GM10248 (cell line): ENCODE measurements around the gene PDHB.

ENCODE experiments used
- CTCF ChIA-PET: fragments of 300-600 bp; sonication (Branson Sonifier 250); formaldehyde crosslinking; extraction: SDS; loops from one replicate; lab custom pipeline; 2021; ENCODE audit warnings: antibody characterized with exemption; lab: Yijun Ruan, JAX
- POLR2A ChIA-PET: fragments of 350-650 bp; sonication (Branson Sonifier 250); formaldehyde crosslinking; extraction: SDS; loops from one replicate; lab custom pipeline; 2020; ENCODE audit warnings: antibody characterized with exemption; lab: Yijun Ruan, JAX
- DNase-seq: peaks from one replicate; pipeline ENCODE4 v3.0.0; 2012; ENCODE audit errors: extremely low spot score
- CTCF ChIP-seq: IDR thresholded peaks from 2 replicates; pipeline ENCODE4 v1.5.1; 2012; ENCODE audit warnings: mild to moderate bottlenecking, low read depth; ENCODE audit errors: extremely low read depth, missing control alignments, control extremely low read depth

Gene PDHB

DNA sequence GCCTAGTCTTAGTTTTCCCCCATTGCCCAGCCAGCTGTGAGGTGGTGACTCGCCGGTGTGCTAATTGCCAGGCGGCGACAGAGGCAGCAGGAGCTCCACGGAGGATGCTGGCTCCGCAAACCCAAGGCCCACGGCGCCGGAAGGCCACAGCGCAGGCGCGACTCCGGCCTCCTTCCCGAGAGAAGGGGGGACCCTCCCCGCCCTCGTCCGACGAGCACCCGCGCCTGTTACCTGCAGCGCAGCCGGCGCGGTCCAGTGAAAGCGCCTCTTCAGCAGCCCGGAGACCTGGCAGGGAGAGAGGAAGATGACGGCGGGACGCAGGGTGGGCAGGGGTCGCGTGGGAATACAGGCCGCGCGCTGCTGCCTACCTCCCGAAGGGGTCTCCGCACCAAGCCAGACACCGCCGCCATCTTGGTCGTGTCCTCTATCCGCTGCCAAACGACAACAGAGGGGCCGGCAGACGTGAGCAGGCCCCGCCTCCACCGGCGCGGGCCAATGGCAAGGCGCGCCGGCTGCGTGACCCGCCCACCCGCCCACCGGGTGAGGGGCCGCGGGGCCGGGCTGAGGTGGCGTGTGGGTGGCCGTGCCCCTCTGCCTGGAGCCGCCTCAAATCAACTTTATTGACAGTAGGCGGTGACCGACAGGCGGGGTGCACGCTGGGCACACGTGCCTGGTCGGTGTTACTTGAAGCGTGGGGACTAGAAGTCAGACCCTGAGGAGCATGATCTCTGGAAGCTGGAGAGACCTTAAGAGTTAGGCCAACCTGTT lies at the start of gene PDHB:
Gene PDHB (minus strand): TSS at position 433 of the 768 bp plus-strand sequence. CDS start 23 bp downstream, at position 410.
- ChIA-PET POLR2A (interaction anchor here (0.6 kb wide), 1 partner anchor 71 kb away, joined by 4 read pairs; no protein-coding TSS in a partner anchor), CTCF (interaction anchor here (1.2 to 1.8 kb wide), 5 partner anchors 12 to 112 kb away, joined by 3 to 7 read pairs (median 5); partner anchors contain the start of gene KCTD6)
- DNase-seq, result peak; percentile 98
- no peak for TF ChIP-seq CTCF

GRCh38 chr3:58482917-58483636 lies 49.4 kb upstream of the PDHB start:
- DNase-seq, result no peak
- ChIA-PET CTCF (interaction anchor here (0.8 to 3.0 kb wide), 3 partner anchors 9 to 176 kb away, joined by 3 to 8 read pairs (median 3); no protein-coding TSS in a partner anchor), POLR2A (no interaction called here)
- TF ChIP-seq CTCF, result no peak

DNA sequence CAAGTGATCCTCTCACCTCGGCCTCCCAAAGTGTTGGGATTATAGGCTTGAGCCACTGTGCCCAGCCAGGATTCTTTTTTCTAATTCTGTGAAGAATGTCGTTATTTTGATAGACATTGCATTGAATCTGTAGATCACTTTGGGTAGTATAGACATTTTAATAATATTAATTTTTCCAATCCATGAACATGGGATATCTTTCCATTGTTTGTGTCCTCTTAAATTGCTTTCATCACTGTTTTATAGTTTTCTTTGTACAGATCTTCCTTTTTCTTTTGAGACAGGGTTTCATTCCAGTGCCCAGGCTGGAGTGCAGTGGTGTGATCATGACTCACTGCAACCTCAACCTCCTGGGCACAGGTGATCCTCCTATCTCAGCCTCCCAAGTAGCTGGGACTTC lies 46.7 kb upstream of the PDHB start:
- ChIA-PET POLR2A (no interaction called here), CTCF (interaction anchor here (0.8 to 1.3 kb wide), 4 partner anchors 12 to 173 kb away, joined by 3 read pairs; partner anchors contain the start of genes HTD2 and KCTD6)
- TF ChIP-seq CTCF, result no peak

DNA sequence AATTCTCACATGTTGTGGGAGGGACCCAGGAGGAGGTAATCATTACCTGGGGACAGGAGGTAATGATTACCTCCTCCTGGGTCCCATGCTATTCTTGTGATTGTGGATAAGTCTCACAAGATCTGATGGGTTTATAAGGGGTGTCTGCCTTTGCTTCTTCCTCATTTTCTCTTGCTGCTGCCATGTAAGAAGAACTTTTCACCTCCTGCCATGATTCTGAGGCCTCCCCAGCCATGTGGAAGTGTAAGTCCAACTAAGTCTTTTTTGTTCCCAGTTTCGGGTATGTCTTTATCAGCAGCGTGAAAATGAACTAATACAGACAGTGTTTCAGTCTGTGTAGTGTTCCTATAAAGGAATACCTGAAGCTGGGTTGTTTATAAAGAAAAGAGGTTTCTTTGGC lies 45.1 kb upstream of the PDHB start:
- POLR2A ChIA-PET, result no interaction called here
- no peak for TF ChIP-seq CTCF

More for the DNA sequence above, 46.7 kb upstream of the PDHB start:
- no peak for DNase-seq

GRCh38 chr3:58474967-58475578 lies 41.4 kb upstream of the PDHB start:
- no peak for DNase-seq
- ChIA-PET POLR2A (no interaction called here), CTCF (interaction anchor here (0.8 to 5.6 kb wide), 5 partner anchors 9 to 21 kb away, joined by 3 to 28 read pairs (median 5); partner anchors contain the start of gene KCTD6)
- no peak for TF ChIP-seq CTCF

More for the DNA sequence above, 45.1 kb upstream of the PDHB start:
- DNase-seq, result no peak
- CTCF ChIA-PET, result no interaction called here
